HG03196 (cell line): ENCODE data around the gene EPB41L5.
"Not testable (repeated sequence)": the region's sequence is repeated elsewhere in the genome, so short reads cannot be mapped to it uniquely, and the experiment has no call there.

Experiments
- ATAC-seq: cut with Tn5 transposase; IDR thresholded peaks from one replicate; pipeline ENCODE4 v1.9.1; 2021; ENCODE audit not compliant: unreplicated experiment

Gene EPB41L5

DNA sequence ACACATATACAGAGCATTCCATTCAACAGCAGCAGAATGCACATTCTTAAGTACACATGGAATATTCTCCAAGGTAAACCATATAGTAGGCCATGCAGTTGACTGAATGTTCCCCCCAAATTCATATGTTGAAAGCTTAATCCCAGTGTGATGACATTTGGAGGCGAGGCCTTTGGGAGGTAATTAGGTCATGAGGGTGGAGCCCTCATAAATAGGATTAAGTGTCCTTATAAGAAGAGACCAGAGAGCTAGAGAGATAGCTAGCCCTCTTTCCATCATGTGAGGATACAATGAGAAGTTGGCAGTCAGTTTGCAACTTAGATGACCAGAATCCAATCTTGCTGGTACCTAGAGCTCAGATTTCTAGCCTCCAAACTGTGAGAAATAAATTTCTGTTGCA, 182.7 kb downstream of the EPB41L5 start:
- ATAC-seq = no peak

DNA sequence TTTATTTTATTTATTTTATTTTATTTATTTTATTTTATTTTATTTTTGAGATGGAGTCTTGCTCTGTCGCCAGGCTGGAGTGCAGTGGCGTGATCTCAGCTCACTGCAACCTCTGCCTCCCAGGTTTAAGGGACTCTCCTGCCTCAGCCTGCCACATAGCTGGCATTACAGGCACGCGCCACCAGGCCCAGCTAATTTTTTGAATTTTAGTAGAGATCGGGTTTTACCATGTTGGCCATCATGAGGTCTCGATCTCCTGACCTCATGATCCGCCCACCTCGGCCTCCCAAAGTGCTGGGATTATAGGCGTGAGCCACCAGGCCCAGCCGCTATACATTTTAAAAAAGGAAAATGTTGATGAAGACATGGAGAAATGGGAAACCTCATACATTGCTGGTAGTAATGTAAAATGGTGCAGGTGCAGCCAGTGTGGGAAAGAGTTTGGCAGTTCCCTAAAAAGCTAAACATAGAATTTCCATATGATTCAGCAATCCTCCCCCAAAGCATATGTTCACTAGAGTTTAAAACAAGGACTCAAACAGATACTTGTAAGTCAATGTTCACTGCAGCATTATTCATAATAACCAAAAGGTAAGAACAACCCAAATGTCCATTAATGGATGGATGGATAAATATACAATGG, 187.1 kb downstream of the EPB41L5 start:
- ATAC-seq = not testable (repeated sequence)

DNA sequence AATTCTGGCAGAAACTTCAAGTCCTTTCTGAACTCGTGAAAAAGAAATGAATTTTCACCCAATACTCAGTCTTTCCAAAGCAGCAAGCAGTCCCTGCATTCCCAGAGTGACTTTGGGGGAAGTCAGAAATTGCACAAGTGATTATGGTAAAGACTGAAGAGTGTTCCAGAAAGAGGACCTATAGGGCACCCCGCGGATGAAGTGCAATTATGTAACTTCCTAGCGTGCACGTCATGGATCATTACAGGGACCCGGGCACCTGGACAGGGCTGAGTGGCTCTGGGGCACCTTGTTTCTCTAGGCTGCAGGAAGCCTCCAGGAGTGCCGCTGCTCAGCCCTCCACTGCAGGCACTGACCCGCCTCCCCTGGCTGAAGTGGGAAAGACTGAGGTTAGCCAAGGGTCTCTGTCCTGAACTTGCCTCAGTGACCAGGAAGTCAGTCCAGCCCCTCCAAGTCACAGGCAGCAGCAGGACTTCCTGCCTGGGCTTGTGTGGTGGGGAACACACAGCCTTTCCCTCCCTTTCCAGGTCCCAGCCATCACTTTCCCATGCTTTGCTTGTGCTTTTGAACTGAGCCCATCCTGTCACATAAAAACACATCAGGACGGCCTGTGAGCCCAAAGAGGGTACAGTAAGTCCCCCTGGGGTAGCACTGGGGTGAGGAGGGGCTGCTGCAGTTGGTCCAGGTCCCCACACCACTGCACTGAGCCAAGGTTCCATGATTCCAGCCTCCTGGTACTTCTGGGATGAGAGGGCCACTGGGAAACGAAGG, 190.6 kb downstream of the EPB41L5 start:
- no peak for ATAC-seq

DNA sequence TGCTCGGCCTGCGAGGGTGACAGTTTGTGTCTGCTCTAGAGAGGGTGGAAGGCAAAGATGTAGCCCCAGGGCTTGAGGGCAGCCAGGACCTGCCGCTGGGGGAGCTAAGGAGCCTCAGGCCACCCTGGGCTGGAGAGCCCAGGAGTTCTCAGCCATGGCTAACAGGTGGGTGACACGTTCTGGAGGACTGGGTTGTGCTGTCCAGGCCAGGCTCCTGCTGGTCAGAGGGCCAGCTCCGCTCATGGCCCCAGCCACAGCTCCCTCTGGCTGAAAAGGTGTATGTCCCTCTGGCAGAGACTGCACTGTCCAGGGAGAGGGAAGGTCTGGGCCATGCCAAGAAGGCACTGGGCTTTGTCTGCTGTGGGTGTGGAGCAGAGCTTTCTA, 191.1 kb downstream of the EPB41L5 start:
- no peak for ATAC-seq

DNA sequence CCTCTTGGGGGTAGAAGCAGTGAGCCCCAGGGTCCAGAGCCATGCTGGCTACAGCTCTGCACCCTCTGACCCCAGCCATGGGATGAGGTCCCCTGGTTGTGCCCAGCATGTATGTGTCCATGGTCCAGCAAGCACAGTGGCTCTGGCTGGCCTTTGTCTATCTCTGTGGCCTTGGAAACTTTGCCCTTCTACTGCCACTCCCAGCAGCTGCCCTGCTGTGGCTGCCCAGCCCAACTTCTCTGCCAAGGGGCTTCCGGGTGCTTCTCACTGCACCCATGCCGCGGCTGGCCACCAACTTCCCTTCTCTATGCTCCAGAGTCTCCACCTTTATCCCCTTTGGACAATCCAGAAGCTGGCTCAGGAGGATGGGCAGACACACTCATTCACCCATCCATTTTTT, 191.5 kb downstream of the EPB41L5 start:
- ATAC-seq = no peak

DNA sequence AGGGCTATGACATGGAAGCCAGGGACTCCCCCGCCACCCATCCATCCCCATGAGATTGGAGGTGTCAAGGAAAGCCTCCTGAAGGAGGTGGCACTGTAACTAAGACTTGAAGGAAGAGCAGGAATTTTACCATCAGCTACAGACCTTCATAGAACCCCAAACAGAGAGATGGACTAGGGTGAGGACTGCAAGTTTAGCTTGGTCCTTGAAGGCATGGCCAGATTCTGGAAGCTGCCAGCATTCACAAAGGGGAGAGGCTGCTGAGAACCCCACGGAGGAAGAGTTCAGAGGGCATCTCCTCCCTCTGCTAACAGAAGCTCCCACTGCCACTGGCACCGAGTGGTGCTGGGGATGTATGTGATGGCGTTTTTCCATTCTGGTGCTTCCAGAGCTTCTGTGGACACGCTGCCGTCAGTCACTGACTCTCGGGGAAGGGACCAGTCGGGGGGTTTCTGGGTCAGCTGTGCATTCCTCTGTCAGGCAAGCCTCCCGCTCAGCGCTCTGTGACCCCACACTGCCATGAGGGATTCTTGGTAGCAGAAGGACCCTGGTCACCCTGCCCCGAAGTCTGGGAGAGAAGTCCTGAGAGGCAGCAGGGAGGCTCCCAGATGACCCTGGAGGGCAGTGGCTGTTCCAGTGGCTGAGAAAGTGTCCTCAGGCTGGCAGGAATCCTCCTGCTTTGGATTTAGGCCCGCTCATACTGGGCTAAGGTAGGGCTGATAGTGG, 192.2 kb downstream of the EPB41L5 start:
- no peak for ATAC-seq

DNA sequence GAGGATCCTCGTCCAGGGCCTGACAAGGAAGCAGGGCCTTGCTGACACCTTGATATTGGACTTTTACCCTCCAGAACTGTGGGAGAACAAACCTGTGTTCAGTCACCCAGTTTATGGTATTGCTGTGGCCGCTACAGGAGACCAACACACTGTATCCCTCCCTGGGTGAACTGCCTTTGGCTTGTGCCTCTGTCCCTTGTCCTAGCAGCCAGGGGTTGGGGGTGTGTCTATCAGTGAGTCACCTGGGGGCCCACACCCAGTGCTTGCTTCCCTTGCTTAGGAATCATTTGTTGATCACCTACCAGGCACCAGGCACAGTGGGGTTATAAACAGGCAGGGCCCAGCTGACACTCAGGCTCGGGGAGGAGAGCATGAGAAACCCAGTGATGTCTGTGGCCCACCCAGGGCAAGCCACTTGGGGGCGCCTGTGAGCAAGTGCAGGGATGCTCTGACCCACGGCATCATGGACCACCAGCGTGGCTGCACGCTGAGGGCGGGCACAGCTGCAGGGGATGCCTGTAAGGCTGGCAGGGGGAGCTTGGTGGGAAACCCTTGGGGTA, 193.2 kb downstream of the EPB41L5 start:
- ATAC-seq = no peak

DNA sequence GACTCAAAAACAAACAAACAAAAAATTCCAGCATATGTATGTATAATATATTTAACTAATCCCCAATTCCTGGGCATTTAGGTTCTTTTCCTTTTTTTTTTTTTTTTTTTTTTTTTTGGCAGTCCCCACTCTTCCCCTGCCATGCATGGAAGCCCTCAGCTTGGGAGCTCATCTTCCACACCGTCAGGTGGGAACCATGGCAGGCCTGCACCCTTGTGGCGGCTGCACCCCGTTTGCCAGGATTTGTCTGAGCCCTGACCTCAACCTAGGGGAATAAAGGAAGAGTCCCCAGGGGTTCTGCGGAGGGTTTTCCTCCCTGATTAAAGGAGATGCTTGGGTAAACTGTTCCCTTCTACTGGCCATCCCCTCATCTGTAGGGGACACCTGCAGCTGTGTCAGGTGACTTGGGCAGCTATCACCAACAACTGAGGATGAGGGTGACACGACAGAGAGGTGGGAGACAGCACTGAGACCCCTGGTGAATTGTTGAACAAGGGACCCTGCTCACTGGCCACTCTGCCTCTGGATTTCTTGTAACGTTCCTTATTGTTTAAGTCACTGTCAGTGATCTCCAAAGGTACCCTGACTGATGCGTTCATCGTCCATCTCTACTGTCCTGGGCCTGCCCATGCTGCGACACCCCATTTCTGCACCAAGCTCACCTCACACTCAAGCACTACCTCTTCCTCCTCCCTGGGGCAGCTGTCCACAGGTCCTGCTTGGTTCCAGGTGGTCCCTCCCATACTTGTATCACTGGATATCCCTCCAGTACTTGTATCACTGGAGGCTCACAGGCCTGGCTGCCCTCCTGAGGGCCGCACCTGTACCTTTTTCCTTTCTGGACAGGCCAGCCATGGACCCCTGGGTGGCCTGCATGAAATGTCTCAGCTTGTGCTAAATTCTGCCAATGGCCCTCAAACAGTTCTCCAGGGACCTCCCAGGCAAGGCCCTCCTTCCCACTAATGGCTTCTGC, 195.8 kb downstream of the EPB41L5 start:
- ATAC-seq = no peak

DNA sequence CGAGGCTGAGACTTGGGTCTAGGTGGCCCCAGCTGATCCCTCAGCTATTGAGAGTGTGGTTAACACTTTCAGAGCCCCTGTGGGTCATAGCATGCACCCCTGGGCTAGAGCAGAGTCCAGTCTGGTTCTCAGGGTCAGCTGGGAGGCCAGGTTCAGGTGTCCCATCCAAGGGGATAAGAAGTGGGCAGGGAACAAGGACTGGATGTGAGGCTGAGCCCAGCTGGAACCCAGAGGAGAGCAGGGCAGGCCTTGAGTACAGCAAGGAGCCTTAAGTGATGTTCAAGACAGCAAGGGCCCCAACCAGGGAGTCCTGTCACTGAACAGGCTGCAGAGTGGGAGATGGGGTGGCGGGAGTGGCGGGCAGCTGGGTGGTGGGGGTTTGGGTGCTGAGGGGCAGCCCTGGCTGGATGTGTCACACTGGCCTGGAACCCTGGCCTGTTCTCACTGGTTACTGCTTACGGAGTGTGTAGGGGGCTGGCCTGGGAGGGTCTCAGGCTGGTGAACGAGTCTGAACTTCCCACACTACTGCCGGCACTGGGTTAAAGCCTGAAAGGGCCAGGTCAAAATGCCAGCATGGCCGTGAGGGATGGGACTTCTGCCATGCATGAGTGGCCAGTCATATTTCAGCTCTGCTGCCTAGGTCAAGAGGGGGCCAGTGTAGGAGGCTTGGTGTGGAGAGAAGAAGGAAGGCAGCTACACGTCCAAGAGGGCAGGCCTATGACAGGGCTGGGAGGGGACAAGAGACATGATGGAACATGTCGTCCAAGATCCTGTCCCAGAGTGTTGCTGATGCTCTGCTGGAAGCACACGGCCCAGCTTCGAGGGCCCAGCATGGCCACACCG, 196.8 kb downstream of the EPB41L5 start:
- no peak for ATAC-seq

DNA sequence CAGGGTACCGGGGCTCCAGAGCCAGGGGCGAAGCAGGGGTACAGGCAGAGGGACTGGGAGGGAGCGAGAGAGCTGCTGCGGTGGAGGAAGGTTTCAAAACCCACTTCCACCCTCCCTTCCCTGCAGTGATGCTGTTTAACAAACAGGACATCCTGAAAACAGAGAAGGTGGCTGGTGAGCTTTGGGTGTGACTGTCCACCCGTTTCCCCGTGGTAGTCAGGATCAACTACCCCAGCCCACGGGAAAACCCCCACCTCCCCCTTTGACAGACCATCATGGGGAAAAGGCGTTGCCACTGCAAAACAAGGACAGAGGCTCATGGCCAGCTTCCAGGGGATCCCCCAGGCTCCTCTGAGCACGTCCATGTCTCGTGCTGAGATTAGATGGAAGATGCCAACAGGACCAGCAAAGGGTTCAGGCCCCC, 197.4 kb downstream of the EPB41L5 start:
- ATAC-seq = no peak

DNA sequence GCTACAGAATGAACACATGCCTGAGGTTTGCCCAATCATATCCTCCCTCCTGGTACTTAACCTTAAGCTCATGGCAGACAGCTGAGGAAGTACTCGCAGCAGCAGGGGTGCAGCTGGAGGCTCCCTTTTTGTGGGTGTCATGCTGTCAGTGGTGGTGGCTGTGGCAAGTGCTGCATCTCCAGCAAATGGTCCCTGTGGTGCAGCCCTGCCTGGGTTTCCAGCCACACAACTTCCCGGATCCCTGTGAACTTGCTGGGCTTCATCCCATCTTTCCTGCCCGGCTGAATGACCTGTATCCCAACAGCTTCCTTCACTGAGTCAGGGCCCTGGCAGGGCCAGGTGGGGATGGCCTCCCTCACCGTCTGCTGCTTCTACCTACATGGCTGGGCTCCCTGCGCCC, 205.3 kb downstream of the EPB41L5 start:
- ATAC-seq = no peak

DNA sequence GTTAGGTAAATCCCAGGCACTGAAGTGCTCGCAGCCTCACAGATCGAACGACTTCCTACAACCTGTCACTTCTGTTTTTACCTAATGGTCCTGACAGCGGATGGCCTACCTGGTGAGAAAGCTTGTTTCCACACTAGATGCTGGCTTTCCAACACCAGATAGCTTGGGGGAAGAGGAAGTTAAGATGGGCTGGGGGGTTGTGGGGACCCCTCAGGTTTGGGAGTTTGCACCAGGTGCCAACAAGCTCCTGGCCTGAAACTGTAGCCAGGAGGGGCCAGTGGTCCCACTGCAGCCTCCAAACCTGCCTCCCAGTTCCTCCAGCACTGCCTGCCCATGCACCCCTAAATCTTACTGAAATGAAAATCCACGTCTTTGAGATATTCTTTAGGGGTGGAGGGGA, 206.4 kb downstream of the EPB41L5 start:
- no peak for ATAC-seq

DNA sequence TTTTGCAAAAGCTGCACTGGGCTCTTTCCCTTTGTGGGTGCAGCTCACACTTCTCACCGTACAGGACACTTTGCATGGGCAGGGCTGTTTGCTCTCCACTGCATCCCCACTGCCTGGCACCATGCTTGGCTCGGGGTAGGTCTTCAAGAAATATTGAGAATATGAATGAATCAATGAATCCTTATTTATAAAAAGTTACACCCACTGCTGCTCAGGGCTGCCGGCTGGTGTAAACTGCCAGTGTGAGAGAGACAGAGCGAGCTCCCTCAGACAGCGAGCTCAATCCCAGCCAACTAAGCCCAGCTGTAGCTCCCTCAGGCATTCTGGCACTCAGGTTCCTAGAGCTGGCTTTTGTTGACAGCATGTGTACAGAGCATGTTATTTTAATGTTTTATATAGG, 206.9 kb downstream of the EPB41L5 start:
- no peak for ATAC-seq

DNA sequence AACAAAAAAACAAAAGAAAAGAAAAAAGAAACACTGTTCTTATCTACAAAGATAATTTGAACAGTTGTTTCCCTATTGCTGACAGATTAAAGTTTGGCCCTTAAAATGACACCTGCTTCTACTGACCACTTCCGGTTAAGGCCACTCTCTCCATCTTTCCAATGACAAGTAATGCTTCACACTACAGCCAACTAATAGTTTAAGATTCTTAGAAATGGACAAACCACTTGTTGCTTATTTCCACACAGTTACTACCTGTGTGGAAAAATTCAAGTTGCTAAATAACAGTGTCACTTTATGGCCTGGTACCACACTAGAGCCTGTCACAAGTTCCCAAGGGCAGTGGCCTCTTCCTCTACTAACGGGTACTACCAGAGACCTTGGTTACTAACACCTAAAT, 207.9 kb downstream of the EPB41L5 start:
- ATAC-seq = no peak

DNA sequence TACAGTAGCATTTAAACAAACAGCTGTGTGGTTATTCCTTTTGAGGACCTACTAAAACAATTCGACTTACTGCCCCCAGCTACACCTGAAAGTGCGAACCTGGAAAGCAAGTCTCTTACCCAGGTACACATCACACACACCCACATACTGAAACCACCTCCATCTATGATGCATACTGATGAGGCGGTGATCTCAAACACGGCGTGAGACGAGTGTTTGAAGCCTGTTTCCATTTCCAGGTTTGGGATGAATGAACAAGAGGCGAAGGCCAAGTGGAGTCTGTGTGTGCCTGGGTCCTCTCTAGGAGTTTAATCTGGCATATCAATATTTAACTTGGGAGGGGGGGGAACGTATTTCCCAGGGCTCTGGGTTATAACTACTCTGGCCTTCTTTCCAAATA, 208.7 kb downstream of the EPB41L5 start:
- no peak for ATAC-seq

DNA sequence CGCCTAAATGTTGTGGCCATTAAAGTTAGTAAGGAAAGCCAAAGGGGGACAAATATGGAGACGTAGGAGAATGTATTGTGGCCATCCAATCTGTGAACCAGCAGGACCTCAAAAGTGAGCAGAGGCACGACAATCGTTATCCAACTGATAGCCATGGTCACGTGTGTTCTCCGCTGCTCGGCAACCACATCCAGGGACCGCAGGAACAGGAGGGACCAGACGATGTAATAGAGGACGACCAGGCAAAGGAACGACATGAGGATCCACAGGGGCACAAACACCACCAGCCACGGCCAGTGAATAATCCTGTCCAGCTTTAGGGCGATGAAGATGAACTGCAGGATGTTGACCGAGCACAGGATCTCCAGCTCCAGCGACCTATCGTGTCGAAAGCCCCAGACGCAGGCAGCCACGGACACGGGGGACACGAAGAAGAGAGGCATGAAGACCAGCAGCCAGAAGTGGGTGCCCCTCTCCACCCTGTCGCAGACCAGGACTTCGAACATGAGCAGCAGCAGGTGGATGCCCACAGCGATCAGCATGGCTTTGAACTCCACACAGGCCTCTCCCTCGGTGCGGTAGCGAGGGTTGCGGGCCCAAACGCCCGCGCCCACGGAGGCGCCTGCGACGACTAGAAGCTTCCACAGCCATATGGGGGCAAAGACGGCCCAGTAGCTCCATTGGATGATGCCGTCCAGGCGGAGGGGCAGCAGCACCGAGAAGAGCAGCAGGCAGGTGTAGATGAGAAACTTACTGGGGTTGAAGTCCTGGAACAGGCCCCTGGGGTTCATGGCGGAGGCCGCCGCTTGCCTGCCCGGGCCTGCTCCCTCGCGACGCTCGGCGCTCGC, 209.5 kb downstream of the EPB41L5 start:
- ATAC-seq = no peak

DNA sequence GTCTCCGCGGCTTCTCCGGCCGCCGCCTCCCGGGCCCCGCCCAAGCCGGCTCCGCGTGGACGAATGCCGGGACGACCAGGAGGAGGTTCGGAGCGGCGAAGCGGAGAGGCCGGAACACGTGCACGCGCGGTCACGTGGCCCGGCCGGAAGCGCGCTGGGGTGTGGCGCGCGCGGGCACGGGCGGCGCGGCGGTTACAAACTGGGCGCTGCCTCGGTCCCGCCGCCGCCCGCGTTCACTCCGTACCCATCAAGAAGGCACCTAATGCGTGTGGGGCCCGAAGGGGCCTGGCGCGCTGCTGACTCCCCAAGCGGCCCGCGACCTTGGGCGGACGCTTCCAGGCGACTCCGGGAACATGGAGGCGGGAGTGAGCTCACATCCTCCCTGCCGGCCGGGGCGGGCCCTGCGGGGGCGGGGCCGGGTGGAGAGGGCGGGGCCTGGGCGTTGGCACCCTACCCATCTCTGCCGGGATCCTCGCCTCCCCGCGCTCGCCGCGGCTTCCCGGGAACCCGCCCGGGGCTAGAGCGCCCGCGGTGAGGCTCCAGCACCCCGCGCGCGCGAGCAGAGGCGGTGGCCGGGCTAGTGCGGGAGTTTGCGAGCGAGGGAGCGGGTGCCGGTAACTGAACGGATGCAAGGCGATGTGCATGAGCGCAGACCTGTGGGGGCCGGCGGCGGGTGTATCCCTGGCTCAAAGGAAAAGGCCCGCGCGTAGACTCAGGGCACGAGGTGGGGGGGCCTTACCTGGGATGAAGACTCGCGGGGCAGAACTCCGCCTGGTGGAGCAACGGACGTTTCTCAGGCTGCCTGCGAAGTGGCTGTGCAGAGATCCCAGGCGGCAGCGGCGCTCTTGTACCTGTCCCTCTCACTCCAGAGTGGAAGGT, 210.4 kb downstream of the EPB41L5 start, which contains the start of gene TMEM185B:
Gene TMEM185B (minus strand): TSS at position 367 of the 879 bp plus-strand sequence. CDS start 424 bp downstream, outside the sequence.
- peak; percentile 73 for ATAC-seq

DNA sequence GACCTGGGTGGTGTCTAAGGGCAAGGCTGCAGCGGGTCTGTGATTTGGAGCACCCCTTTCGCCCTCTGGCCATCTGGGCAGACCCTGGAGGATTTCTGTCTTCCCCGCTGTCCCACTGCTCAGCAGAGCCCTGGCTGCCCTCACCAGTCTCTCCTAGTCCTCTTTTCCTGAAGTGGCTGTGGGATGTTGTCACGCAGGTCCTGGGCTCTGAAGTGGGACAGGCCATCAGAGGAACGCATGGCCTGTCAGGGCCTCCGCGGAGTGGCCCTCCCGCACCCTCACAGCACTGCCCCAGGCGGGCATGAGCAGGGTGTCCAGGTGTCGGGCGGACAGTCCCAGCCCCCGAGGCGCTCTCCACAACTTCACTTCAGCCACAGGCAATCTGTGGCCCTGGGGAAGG, 211.4 kb downstream of the EPB41L5 start:
- ATAC-seq = no peak
